ENCODE measurements around the gene CYP3A7. TPM values are rescaled to one million over a fixed set of nuclear protein-coding genes. Genes with fewer than 3 reads are reported as not detected.

Gene CYP3A7
- total and polyA plus RNA-seq, 2 of the 13 experiments (the other 11 are each of a cell fraction or from before 2014, with no cell fraction given) = 5.8 to 6.4 TPM

- no peak for TF ChIP-seq NR0B2 (CRISPR knock-in tag; IDR thresholded peaks at IDR 0.05)
- TF ChIP-seq POLR2G (IDR thresholded peaks at IDR 0.05; ENCODE audit: low read depth, low read length) = no peak
- TF ChIP-seq ZNF564 (CRISPR knock-in tag; IDR thresholded peaks at IDR 0.05) = no peak
- TF ChIP-seq KLF6 (CRISPR knock-in tag; IDR thresholded peaks at IDR 0.05) = 0 out of 2 replicates have a peak, but pooled peaks have one; percentile 57
- no peak for TF ChIP-seq BATF2 (CRISPR knock-in tag; IDR thresholded peaks at IDR 0.05)
- TF ChIP-seq ZSCAN9 (CRISPR knock-in tag; IDR thresholded peaks at IDR 0.05; ENCODE audit: borderline replicate concordance) = 0 out of 2 replicates have a peak, but pooled peaks have one; percentile 43
- TF ChIP-seq NCOA2 (CRISPR knock-in tag; IDR thresholded peaks at IDR 0.05) = peak; percentile 87
- TF ChIP-seq CHD2 (IDR thresholded peaks at IDR 0.05; ENCODE audit: low read depth, low read length) = no peak
- TF ChIP-seq JUNB (CRISPR knock-in tag; IDR thresholded peaks at IDR 0.05; ENCODE audit: borderline replicate concordance) = no peak
- TF ChIP-seq ZNF232 (CRISPR knock-in tag; IDR thresholded peaks at IDR 0.05; ENCODE audit: borderline replicate concordance) = peak; percentile 62; the same call in 1 of the 2 replicates
- no peak for TF ChIP-seq KLF15 (CRISPR knock-in tag; IDR thresholded peaks at IDR 0.05; ENCODE audit: borderline replicate concordance)
- no peak for TF ChIP-seq MTA3 (CRISPR knock-in tag; IDR thresholded peaks at IDR 0.05)
- TF ChIP-seq ZNF547 (CRISPR knock-in tag; IDR thresholded peaks at IDR 0.05) = no peak
- no peak for TF ChIP-seq TRIM24 (CRISPR knock-in tag; IDR thresholded peaks at IDR 0.05)
- no peak; the same call in 1 of the 2 replicates for TF ChIP-seq THAP9 (CRISPR knock-in tag; IDR thresholded peaks at IDR 0.05; ENCODE audit: borderline replicate concordance)
- no peak for TF ChIP-seq ZNF850 (CRISPR knock-in tag; conservative IDR thresholded peaks at IDR 0.05)
- TF ChIP-seq MTF2 (CRISPR knock-in tag; IDR thresholded peaks at IDR 0.05; ENCODE audit: borderline replicate concordance) = no peak
- TF ChIP-seq SRSF1 (optimal IDR thresholded peaks at IDR 0.05; ENCODE audit: low read depth, low read length) = no peak
- TF ChIP-seq MBNL3 (CRISPR knock-in tag; conservative IDR thresholded peaks at IDR 0.05) = no peak
- TF ChIP-seq HMGXB3 (CRISPR knock-in tag; IDR thresholded peaks at IDR 0.05; ENCODE audit: borderline replicate concordance) = 0 out of 2 replicates have a peak, but pooled peaks have one; percentile 23
- peak; percentile 100 for TF ChIP-seq PITX1 (CRISPR knock-in tag; IDR thresholded peaks at IDR 0.05)
- no peak for TF ChIP-seq ZNF7 (CRISPR knock-in tag; IDR thresholded peaks at IDR 0.05)
Measured at GRCh38 chr7:99677648-99678045, 57.3 kb downstream of the CYP3A7 start (continued).
